ENCODE measurements around the gene LONP1. TPM values are rescaled to one million over a fixed set of nuclear protein-coding genes. Genes with fewer than 3 reads are reported as not detected.
A peak's percentile ranks its signal among the peaks of the same experiment; 100 is the strongest.

Gene LONP1
- total RNA-seq, 1 experiment from 2014 or later, result 95.6 TPM

DNA sequence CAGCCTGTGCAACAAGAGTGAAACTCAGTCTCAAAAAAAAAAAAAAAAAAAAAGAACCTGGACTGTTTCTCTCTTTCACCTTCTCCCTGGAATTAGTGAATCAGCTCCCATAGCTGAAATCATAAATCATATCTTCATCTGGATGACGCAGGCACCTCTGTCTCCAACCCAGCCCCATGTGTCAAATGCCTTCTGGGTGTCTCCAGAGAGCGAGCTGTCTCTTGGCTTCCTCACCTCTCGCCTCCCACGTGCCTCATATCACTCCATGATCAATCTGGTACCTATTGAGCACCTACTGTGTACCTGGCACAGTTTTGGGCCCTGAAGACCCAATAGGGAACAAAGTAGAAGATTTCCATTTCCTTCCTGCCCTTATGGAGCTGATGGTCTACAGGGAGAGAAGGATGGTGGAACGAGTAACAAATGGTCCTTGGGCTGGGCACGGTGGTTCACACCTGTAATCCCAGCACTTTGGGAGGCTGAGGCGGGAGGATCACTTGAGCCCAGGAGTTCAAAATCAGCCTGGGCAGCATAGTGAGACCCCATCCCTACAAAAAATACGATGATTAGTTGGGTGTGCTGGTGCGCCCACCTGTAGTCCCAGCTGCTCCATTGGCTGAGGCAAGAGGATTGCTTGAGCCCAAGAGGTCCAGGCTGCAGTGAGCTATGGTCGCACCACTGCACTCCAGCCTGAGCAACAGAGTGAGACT is 36.6 kb downstream of the LONP1 start:
- Histone ChIP-seq H3K36me3 (no peaks in the 10 kb centered on the region; the same call in 1 of the 2 replicates), H3K9me3 (replicated peaks) (0 out of 2 replicates have a peak, but pooled peaks cover 2% of the 10 kb centered on the region), H3K4me3 (no peak overlapping the region), H3K4me1 (replicated peaks) (peaks cover 24% of the 10 kb centered on the region), H3K27me3 (replicated peaks) (no peaks in the 10 kb centered on the region), H3K27ac (no peak overlapping the region)
- DNase-seq (ENCODE audit: low read depth in 1 of 2, low spot score in 2 of 2), result no peak

DNA sequence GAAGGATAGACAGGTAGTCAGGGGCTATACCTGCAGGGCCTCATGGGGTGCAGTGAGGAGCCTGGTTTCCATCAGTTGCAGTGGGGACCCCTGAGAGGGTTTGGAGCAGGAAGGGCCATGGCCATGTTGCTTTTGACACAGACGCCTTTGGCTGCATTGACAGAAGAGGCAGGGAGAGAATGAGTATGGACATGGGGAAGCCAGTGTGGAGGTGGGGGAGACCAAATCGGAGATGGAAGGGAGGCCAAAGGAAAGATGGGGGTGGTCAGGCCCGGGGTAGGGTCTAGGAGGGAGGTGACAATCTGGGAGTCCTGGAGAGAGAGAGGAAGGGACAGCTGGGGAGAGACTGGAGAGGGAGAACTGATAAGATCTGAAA is 37.9 kb downstream of the LONP1 start:
- no peak for DNase-seq (ENCODE audit: low read depth in 1 of 2, low spot score in 2 of 2)
- H3K27ac ChIP-seq, result no peak overlapping the region
- no peaks in the 10 kb centered on the region for H3K27me3 ChIP-seq (replicated peaks)
- peaks cover 20% of the 10 kb centered on the region for H3K4me1 ChIP-seq (replicated peaks)
- peaks cover 3% of the 10 kb centered on the region; the same call in 1 of the 2 replicates for H3K36me3 ChIP-seq
- H3K4me3 ChIP-seq, result no peak overlapping the region
- H3K9me3 ChIP-seq (replicated peaks), result no peaks in the 10 kb centered on the region

DNA sequence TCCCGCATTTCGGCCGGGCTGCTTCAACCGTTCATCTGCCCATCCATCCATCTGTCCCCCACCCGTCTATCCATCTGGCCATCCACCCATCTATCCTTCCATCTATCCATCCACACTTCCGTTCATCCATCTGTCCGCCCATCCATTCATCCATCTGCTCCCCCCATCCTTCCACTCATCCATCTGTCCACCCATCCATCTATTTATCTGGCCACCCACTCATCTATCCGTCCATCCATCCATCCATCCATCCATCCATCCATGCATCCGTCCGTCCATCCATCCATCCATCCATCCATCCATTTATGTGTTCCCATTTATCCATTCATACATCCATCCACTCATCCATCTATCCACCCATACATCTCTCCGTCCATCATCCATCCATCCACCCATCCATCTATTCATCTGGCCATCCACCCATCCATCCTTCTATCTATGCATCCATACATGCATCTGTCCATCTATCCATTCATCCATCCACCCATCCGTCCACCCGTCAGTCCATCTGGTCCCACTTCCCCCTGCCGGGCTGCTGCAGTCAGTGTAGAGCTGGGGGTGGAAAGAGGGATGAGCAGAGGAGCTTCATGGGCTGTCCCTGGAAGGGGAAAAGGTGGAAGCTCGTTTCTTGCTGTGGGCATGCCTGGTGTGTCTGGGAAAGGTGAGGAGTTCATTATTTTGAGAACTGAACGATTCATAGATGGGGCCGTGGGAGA is 38.4 kb downstream of the LONP1 start:
- H3K36me3 ChIP-seq, result peaks cover 3% of the 10 kb centered on the region; the same call in 1 of the 2 replicates
- peaks cover 14% of the 10 kb centered on the region for H3K4me1 ChIP-seq (replicated peaks)
- no peaks in the 10 kb centered on the region for H3K27me3 ChIP-seq (replicated peaks)
- DNase-seq (ENCODE audit: low read depth in 1 of 2, low spot score in 2 of 2), result no peak
- H3K9me3 ChIP-seq (replicated peaks), result no peaks in the 10 kb centered on the region
- H3K4me3 ChIP-seq, result peak overlapping the region; percentile 63
- H3K27ac ChIP-seq, result no peak overlapping the region

DNA sequence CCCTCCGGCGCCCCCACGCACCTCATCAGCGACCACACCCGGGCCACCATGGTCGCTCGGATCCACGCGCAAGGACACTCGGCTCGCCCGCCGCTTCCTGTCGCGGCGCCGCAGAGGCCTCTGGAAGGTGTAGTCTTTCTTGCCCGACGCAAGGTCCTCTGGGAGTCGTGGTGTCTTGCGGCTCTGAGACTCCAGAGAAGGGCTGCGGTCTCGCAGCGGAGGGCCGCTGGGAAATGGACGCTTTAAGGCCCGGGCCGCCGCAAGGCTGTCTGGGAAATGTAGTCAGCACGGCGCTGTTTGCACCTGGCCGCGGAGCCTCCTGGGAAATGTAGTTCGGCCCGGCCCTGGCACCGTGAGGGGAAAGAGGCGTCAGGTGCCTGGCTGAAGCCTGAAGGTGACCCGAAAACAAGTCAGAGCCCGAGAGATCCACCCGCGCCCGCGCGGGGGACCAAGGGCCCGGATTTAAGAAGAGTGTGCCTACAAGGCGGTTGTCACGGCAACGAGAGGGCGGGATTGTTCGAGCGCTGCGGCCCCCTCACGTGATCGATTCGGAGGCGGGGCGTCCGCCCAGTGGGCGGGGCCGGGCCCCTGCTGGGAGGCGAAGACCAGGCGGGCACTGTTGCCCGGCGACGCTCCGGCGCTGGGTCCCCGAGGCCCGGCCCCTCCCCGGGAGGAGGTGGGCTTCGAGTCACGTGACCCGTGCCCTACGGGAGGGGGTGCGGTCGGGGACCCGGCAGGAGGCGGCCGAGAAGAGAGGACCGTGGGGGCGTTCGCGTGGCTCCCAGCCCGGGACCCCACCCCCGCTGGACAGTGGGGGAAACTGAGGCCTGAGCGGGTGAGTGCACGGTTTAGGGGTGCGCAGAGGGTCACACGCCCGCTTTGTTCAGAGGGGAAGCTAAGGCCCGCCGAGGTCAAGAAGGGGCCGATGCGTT is 39.2 kb downstream of the LONP1 start, which contains the start of the genes HSD11B1L and MICOS13:
TSS of gene HSD11B1L (plus strand) at position 591 of the 932 bp plus-strand sequence. CDS start 3,806 bp downstream, outside the sequence.
TSS of gene MICOS13 (minus strand) at position 80 of the 932 bp plus-strand sequence. CDS start at position 50, 30 bp downstream.
- peak; percentile 99 for DNase-seq (ENCODE audit: low read depth in 1 of 2, low spot score in 2 of 2)
- Histone ChIP-seq H3K27ac (peak within 1 kb of the TSS; percentile 56), H3K4me3 (peak within 1 kb of the TSS; percentile 63), H3K4me1 (replicated peaks) (peaks cover 13% of the 10 kb centered on the region), H3K36me3 (peaks cover 3% of the 10 kb centered on the region; the same call in 1 of the 2 replicates), H3K27me3 (replicated peaks) (no peaks in the 10 kb centered on the region), H3K9me3 (replicated peaks) (no peaks in the 10 kb centered on the region)

DNA sequence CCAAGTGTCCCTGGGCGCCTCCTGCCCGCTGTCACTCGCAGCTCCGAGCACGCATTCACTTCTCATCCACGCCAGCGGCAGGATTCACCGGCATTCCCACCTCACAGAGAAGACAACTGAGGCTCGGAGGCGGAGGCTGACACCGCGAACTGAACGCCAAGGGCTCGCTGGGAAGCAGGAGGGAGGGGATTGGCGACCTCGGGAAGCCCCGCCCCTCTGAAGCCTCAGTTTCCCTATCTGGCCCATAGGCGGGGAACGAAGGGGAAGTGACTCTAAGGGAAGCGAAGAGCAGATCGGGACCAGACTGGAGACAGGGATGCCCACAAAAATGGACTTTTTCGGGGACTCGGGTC is 39.9 kb downstream of the LONP1 start:
- H3K27ac ChIP-seq, result peak overlapping the region; percentile 56
- no peak for DNase-seq (ENCODE audit: low read depth in 1 of 2, low spot score in 2 of 2)
- H3K27me3 ChIP-seq (replicated peaks), result no peaks in the 10 kb centered on the region
- H3K4me3 ChIP-seq, result peak overlapping the region; percentile 63
- H3K36me3 ChIP-seq, result peaks cover 3% of the 10 kb centered on the region; the same call in 1 of the 2 replicates
- peaks cover 13% of the 10 kb centered on the region for H3K4me1 ChIP-seq (replicated peaks)
- H3K9me3 ChIP-seq (replicated peaks), result no peaks in the 10 kb centered on the region

DNA sequence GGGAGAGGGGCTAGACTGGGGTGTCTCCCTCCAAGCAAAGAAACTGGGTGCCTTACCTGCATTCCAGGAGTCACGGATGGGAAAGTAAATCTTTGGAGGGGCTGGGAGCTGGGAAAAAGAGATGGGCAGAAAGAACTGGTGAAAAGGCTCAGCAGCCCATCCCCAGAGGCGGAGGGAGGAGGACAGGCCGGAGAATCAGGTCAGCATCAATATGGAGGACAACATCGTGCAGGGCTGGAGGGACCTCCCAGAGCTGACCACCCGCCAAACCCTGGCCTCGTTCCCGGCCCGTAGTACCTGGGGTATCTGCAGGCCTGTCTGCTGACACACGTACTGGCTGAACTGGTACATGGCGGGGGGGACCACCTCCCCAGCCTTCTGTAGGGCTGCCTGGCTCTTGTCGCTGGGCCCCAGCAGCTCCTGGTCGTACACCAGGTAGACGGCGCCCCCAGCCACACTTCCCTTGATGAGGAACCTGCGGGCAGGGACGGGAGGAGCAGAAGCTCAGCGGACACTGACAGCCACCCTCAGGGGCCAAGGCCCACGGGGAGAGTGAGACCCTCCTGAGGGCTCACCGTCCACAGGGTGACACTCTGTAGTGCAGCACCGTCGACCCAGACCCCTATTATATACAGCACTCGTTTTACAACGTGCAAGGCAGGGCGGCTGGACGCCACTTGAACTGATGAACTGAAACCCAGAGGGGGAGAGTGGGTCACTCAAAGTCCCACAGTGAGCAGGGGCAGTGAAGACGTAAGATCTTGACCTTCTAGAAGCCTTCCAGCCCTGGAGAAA is 40.5 kb downstream of the LONP1 start:
- no peak for DNase-seq (ENCODE audit: low read depth in 1 of 2, low spot score in 2 of 2)
- H3K9me3 ChIP-seq (replicated peaks), result no peaks in the 10 kb centered on the region
- H3K27ac ChIP-seq, result no peak overlapping the region
- H3K4me1 ChIP-seq (replicated peaks), result peaks cover 13% of the 10 kb centered on the region
- peak overlapping the region; percentile 63 for H3K4me3 ChIP-seq
- H3K36me3 ChIP-seq, result peaks cover 3% of the 10 kb centered on the region; the same call in 1 of the 2 replicates
- no peaks in the 10 kb centered on the region for H3K27me3 ChIP-seq (replicated peaks)

DNA sequence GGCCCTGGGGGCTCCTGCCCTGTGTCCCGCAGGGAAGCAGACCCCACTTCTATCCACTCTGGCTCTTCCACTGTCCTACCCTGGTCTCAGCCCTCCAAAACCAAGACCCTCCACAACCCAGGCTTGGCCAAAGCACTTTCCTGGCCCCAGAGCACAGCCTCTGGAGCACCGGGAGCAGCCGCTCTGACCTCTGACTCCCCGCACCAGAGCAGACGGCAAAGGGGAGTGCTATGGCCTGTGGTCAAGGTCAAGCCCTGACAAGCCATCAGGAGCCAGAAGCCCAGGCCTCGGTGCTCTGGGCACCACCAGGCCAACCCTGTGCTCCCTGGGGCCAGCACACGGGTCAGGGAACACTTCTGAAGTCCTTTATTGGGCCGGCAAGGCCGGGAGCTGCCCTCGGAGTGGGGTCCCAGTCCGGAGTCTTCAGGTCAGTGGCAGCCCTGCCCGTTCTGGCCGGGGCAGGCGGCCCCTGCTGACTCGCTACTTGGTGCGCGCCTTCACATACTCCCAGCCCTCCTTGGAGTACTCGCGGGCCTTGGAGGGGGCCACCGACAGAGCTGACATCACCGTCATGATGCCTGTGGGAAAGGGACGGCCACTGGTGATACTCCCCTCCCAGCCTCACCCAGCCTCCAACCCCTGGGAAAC is 41.8 kb downstream of the LONP1 start:
- H3K27ac ChIP-seq, result no peak overlapping the region
- H3K36me3 ChIP-seq, result peaks cover 3% of the 10 kb centered on the region; the same call in 1 of the 2 replicates
- no peak overlapping the region for H3K4me3 ChIP-seq
- peaks cover 13% of the 10 kb centered on the region for H3K4me1 ChIP-seq (replicated peaks)
- H3K9me3 ChIP-seq (replicated peaks), result no peaks in the 10 kb centered on the region
- H3K27me3 ChIP-seq (replicated peaks), result no peaks in the 10 kb centered on the region
- no peak for DNase-seq (ENCODE audit: low read depth in 1 of 2, low spot score in 2 of 2)

DNA sequence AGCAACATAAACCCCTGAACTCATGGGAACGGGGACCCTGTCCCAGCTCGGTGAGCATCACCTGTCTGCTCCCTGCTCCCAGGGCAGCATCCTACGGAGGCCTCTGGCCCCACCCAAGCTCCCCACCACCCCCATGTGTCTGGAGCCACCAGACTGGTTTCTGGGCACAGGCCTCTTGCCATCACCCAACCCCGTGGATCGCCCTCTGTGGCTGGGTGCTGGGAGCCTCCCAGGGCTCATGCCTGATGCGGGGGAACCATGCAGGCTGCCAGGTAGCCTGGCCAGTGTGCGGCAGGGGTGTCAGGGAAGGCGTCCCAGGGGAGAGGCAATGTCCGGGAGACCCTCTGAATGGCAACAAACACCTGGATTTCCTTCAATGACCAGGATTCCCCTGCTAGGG is 42.4 kb downstream of the LONP1 start:
- peaks cover 13% of the 10 kb centered on the region for H3K4me1 ChIP-seq (replicated peaks)
- no peak for DNase-seq (ENCODE audit: low read depth in 1 of 2, low spot score in 2 of 2)
- no peaks in the 10 kb centered on the region for H3K27me3 ChIP-seq (replicated peaks)
- no peak overlapping the region for H3K4me3 ChIP-seq
- no peaks in the 10 kb centered on the region for H3K9me3 ChIP-seq (replicated peaks)
- peaks cover 3% of the 10 kb centered on the region; the same call in 1 of the 2 replicates for H3K36me3 ChIP-seq
- H3K27ac ChIP-seq, result no peak overlapping the region

DNA sequence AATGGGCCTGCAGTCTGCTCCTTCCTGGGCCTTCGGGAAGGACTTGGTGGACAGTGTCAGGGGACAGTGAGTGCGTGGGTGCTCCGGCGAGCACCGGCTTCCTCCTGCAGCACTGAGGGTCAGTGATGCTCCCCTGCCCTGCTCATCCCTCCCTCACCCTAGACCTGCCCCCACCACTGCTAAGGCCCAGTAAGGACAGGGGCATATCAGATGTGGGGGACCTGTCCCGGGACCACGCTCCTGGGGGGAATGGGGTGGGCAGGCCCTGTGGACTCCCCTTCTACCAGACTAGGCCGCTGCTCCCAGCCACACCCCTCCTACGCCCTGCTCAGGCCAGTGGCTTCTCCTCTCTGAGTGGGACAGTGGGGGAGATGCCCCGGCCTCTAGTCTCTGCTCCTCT is 42.8 kb downstream of the LONP1 start:
- H3K27ac ChIP-seq, result no peak overlapping the region
- no peaks in the 10 kb centered on the region for H3K9me3 ChIP-seq (replicated peaks)
- peaks cover 3% of the 10 kb centered on the region for H3K36me3 ChIP-seq
- no peak for DNase-seq (ENCODE audit: low read depth in 1 of 2, low spot score in 2 of 2)
- no peak overlapping the region for H3K4me3 ChIP-seq
- H3K4me1 ChIP-seq (replicated peaks), result peaks cover 13% of the 10 kb centered on the region
- no peaks in the 10 kb centered on the region for H3K27me3 ChIP-seq (replicated peaks)

DNA sequence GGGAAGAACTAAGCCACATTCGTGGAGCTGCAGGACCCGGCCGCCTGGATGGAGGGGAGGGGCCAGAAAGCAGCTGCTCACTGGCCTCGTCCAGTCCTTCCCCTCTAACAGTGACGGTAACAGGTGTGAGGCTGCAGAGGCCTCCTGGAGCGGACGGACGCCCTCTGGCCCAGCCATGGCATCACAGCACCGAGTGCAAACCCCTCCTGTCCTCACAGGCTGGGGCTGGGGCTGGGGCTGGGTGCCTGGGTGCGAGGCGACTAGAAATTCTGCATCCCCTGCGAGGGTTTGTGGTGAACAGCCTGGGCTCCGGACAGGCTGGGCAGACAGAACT is 43.2 kb downstream of the LONP1 start:
- Histone ChIP-seq H3K27ac (no peak overlapping the region), H3K9me3 (replicated peaks) (no peaks in the 10 kb centered on the region), H3K27me3 (replicated peaks) (no peaks in the 10 kb centered on the region), H3K36me3 (peaks cover 3% of the 10 kb centered on the region), H3K4me3 (no peak overlapping the region), H3K4me1 (replicated peaks) (peaks cover 13% of the 10 kb centered on the region)
- no peak for DNase-seq (ENCODE audit: low read depth in 1 of 2, low spot score in 2 of 2)

DNA sequence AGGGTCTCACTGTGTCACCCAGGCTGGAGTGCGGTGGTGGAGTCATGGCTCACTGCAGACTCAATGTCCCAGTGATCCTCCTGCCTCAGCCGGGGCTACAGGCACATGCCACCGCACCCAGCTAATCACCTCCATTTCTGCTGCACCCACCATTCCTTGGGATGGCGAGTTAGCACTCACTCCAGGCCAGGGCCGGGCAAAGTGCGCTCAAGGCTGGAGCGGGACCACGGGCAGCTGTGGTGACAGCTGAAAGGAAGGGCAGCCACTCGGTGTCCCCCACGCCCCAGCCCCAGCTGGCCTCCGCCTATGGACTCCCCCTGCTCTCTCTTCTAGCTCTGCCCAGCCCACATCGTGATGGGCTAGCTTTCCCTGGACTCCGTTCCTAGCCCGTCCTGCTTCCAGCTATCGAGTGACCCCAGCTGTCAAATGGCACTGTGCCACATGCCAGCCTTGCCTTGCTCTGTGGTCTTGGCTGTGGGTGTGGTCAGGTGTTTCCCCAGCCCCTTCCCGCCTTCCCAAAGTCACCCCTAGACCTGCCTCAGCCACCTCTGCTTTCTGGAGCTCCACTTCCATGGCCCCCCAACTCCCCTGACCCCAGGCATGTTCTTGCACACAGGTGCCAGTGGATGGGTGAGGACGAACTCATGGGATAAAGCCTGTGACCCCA is 43.7 kb downstream of the LONP1 start:
- no peak overlapping the region for H3K27ac ChIP-seq
- H3K4me3 ChIP-seq, result no peak overlapping the region
- DNase-seq (ENCODE audit: low read depth in 1 of 2, low spot score in 2 of 2), result no peak
- H3K36me3 ChIP-seq, result peaks cover 7% of the 10 kb centered on the region
- H3K27me3 ChIP-seq (replicated peaks), result no peaks in the 10 kb centered on the region
- H3K9me3 ChIP-seq (replicated peaks), result no peaks in the 10 kb centered on the region
- peaks cover 12% of the 10 kb centered on the region for H3K4me1 ChIP-seq (replicated peaks)

DNA sequence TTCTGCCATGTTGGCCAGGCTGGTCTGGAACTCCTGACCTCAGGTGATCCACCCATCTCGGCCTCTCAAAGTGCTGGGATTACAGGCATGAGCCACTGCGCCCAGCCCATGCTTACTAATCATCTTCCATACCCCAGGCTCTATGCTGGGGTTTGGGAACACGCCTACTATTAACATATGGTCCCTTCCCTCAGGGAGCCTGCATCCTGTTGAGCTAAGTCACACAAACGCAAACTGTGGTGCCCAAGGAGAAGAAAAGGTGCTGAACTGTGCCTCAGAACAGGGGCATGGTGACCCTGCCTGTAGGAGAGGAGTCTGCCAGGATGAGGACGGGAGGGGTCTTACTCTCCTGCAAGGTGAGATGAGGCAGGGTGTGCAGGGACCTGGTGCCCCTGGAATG is 45.2 kb downstream of the LONP1 start:
- Histone ChIP-seq H3K27ac (no peak overlapping the region), H3K4me3 (no peak overlapping the region), H3K27me3 (replicated peaks) (no peaks in the 10 kb centered on the region), H3K9me3 (replicated peaks) (no peaks in the 10 kb centered on the region), H3K36me3 (peaks cover 16% of the 10 kb centered on the region), H3K4me1 (replicated peaks) (peaks cover 6% of the 10 kb centered on the region)
- DNase-seq (ENCODE audit: low read depth in 1 of 2, low spot score in 2 of 2), result no peak

All from SJSA1 (cell line).